Esophagus squamous epithelium (tissue), 4 donors: ENCODE data around the gene TMEM72.

Source experiments
- POLR2A ChIP-seq, 4 donors: fragments of 450-650 bp; IDR thresholded peaks; one replicate each; pipeline ENCODE4 v1.6.1; 2017; ENCODE audit warnings: antibody characterized with exemption in 4 of 4, mild to moderate bottlenecking in 4 of 4, moderate library complexity in 3 of 4
- TF ChIP-seq, protein P1 (sequence below), 6 experiments: fragments of 450-650 bp in 4 of 6; fragments of 200-600 bp in 2 of 6; sonication (generic) in 2 of 6; IDR thresholded peaks; one replicate each; pipeline ENCODE4 v1.5.1; 2016 to 2019; ENCODE audit warnings: antibody characterized with exemption in 6 of 6, mild to moderate bottlenecking in 4 of 6, moderate library complexity in 4 of 6

DNA sequence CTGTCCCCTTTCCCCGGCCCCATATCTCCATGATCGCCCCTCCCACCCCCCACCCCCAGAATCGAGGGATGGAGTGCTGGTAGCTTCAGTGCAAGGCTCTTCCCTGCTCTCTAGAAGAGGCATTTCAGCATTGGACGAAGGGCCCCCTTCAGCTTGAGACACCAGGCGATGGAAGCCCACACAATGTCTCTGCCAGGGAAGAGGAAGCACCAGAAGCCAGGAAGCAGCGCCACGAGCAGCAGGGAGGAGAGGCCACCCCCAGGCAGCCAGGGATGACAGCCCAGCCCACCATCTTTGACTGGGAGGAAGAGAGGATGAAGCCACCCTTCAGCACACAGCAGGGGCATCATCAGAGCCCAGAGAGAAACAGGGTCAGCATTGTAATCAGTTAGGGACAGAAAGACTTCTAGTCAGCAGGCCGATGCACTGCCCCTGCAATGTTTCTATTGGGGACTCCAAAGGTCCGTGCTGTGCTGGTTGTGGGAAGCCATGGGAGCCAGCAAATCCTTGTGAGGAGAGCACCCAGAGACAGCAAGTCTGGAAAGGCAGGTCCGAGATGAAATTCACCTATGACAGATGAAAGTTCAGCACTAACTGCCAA lies 15.7 kb downstream of the TMEM72 start:
- TF ChIP-seq, protein P1, sequence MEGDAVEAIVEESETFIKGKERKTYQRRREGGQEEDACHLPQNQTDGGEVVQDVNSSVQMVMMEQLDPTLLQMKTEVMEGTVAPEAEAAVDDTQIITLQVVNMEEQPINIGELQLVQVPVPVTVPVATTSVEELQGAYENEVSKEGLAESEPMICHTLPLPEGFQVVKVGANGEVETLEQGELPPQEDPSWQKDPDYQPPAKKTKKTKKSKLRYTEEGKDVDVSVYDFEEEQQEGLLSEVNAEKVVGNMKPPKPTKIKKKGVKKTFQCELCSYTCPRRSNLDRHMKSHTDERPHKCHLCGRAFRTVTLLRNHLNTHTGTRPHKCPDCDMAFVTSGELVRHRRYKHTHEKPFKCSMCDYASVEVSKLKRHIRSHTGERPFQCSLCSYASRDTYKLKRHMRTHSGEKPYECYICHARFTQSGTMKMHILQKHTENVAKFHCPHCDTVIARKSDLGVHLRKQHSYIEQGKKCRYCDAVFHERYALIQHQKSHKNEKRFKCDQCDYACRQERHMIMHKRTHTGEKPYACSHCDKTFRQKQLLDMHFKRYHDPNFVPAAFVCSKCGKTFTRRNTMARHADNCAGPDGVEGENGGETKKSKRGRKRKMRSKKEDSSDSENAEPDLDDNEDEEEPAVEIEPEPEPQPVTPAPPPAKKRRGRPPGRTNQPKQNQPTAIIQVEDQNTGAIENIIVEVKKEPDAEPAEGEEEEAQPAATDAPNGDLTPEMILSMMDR (IDR thresholded peaks at IDR 0.05), result no peak
- TF ChIP-seq POLR2A (IDR thresholded peaks at IDR 0.05), result no peak
